GM21515 (cell line): ENCODE data around the gene KCNIP3.
"Not testable (repeated sequence)": the region's sequence is repeated elsewhere in the genome, so short reads cannot be mapped to it uniquely, and the experiment has no call there.

Experiments
- ATAC-seq: cut with Tn5 transposase; IDR thresholded peaks from one replicate; pipeline ENCODE4 v1.9.1; 2021; ENCODE audit not compliant: unreplicated experiment

The KCNIP3 gene

DNA sequence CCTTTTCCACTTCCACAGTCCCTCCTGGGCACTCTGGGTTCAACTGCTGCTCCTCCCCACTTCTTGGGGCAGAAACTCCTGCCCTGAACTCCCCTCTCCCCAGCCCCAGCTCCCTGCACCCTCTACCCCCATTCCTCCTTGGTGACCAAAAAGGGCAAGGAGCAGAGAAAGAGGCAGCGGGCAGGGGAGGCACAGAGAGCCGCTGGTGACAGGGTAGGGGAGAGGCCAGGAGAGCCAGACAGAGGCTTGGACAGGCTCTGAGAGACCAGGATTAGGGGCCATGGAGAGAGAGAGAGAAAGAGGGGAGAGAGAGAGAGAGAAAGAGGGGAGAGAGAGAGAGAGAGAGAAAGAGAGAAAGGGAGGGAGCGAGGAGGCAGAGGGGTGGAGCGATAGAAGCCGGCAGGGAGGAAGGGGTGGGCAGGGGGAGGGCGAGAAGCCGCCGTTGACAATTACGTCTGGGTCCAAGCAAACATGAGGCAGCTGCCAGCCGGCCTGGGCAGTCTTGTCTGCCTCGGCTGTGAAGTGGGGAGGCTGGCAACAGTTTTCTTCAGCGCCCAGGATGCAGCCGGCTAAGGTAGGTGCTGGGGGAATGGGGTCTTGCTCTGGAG lies at the start of gene KCNIP3:
Gene KCNIP3, plus strand, starts transcription at position 468 of the 608 bp plus-strand sequence. Its CDS starts 92 bp downstream, at position 560.
- ATAC-seq, result no peak

DNA sequence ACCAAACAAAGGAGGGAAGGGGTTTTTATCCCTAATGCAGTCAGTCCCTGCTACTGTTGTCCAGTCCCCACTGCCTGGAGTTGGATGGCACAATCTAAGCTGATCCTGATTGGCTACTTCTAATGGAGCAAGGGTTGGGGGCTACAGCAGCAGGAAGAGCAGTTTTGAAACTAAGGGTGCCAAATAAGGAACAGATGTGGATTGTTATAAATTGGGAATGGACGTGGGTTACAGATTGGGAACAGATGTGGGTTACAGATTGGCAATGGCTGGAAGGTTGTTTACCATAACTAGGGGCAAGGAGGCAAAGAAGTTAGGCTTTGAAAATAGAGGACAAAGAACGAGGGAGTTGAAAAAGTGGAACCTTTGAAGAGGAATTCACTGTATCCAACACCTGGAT lies 38.9 kb upstream of the KCNIP3 start:
- ATAC-seq, result no peak

DNA sequence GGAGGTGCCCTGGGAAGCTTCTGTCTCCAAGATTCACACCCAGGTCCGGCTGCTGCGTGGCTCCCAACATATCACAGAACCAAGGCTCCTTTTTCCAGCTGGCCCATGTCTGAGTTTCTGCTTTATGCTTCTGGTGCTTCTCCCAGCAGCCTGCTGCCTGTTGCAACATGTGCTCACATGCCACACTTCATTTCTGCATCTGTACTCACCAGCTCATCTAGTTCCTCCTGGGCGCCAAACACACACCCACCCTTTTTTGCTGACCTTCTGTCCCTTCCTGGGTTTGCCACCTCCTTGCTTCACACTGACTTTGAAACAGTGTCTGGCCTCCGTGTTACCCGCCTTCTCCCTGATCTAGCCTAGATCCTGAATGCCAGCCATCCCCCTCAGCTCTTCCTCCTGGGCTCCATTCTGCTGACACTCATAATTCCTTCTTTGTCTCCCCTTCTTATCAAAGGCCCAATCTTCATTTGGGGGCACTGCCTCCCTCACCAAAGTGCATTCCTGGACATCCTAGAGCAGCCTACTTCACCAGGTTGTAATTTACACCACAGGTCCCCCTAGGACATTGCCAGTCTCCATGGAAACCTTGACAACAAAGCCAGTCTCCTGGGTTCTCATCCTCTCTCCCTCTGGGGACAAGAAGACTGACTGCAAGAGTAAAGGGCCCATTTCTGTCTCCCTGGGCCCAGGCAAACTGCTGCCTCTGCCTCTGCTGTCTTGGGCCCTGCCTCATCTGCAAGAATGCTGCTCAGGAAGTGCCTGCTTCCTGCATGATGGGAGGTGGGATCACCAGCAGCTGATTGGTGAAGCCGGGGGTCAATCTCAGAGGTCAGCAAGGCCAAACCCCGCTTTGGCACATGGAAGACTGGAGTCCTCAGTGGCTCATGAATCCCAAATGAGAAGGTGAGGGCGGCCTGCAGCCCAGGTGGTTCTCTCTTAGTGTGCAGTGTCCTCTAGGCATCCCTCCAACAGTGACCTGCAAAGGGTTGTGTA lies 36.8 kb upstream of the KCNIP3 start:
- ATAC-seq, result no peak

DNA sequence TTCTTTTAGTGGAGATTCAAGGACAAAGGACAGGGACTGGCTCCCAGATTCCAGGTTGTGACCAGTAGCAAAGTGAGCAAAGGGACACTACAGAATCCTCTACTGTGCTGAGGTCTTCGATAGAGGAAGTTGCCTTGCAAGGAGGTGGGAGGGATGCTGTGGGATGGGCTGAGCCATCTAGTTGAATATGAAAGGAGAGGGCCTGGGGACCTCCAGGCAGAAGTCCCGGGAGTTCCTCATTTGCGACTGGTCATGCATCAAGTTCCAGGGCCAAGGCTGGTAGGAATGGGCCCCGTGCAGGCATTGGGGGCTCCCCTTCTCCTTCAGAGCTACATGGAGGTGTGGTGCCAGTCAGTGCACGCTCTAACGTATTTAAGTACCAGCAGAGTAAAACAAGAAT lies 35.5 kb upstream of the KCNIP3 start:
- no peak for ATAC-seq

DNA sequence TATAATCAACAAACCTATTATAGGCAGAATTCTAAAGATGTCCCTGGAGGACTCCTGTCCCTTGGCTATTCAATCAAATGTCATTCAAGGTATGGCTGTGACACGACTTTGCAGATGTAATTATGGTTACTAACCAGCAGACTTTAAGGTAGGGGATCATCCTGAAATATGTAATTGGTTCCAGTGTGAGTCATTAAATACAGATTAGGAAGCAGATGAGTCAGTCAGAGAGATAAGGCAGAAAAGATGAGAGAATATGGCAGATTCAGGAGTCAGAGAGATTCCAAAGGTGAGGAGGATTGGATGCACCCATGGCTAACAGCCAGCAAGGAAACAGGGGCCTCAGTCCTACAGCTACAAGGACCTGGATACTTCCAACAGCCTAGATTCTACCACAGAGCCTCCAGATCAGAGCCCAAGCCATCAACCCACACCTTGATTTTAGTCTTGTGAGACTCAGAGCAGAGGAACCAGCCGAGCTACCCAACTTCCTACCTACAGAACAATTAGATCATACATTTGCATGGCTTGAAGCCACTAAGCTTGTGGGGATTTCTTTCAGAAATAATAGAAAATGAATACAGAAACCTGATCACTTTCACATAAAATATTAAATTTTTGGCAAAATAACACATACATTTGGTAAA lies 34.1 kb upstream of the KCNIP3 start:
- ATAC-seq, result no peak

DNA sequence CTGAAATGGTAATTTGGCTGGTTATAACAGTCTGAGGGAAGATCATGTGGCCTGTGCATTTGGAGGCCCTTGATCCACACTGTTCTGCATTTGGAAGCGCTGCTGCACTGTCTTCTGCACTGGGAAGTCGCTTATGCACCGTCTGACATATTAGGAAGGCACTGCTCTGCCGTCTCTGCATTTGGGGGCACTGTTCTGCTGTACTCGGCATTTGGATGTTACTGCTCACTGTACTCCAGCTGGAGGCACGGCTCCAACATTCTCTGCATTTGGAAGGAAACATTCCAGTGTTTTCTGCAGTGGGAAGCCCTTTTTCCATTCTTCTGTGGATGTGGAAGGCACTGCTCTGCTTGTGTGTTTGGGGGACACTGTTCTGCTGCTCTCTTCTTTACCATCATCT lies 32.5 kb upstream of the KCNIP3 start:
- no peak for ATAC-seq

DNA sequence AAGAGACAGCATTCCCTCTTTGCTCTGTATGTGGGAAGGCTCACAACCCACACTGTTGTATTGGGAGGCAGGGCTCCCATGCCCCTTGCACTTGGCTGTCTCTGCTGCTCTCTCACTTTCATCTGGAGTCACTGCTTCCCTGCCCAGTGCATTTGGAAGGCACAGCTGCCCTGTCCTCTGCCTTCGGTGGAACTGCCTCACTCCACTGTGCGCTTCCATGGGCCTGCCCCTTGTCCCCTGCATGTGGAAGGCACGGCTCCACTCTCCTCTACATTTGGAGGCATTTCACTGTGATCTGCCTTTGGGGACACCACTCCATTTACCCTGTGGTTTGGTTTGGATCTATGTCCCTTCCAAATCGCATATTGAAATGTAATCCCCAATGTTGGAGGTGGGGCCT lies 32.0 kb upstream of the KCNIP3 start:
- ATAC-seq, result no peak

DNA sequence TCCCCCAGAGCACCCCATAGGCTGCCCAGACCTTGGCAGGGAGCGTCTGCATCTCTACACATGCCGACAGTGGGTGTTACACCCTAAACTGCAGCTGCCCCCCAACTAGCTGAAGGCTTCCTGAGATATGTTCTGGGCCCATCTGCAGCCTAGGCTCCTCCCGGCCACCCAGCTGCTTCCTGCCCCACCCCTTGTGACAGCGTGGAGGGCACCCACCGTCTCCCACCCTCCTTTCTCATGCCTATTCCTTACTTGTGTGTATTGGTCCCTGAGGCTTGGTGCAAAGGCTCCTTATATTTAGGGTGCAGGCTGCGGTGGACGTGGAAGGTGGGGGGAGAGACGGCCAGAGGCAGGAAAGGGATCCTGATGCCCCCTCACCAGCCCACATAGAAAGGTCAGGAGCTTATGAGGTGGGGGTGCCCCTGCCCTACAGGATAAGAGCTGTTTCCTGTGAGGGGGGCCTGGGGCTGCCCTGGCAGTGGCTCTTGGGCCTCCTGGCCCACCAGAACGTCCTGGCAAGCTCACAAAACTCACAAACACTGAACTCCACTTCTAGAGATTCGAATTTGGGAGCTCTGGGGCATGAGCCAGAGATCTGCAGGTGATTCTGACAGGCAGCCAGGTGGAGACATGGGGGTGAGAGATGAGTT lies 30.2 kb upstream of the KCNIP3 start:
- no peak for ATAC-seq

DNA sequence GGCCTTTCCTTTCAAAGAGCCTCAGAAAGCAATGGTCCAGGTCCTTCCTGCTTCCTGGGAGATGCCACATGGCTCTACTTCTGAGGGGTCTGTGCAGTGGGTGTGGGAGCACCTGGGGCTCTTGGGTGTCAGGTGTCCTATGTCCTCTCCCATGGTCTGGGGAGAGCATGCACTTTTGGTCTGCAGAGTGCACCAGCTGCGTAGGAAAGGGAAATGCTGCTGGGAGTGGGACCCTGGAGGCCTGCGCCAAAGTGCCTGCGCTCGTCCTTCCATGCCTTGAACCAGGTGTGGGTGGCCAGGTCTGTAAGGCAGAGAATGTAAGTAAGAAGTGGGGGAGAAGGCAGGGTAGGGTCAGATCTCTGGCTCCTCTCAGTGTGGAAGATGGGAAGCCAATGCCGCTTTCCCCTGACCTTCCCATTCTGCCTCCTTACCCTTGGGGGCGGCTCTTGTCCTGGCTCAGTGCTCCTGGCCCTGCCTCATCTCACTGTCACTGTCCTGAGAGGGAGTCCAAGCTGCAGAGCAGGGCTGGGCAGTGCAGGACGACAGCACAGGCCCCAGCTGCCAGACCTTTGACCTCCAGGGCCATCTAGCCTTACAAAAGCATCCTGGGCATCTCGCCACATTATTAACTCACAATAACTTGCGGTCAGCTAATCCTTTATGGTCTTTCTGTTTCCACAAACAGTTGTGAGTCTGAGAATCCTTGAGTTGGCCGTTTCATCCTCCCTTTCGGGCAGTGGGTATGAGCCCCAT lies 29.5 kb upstream of the KCNIP3 start:
- ATAC-seq, result no peak

DNA sequence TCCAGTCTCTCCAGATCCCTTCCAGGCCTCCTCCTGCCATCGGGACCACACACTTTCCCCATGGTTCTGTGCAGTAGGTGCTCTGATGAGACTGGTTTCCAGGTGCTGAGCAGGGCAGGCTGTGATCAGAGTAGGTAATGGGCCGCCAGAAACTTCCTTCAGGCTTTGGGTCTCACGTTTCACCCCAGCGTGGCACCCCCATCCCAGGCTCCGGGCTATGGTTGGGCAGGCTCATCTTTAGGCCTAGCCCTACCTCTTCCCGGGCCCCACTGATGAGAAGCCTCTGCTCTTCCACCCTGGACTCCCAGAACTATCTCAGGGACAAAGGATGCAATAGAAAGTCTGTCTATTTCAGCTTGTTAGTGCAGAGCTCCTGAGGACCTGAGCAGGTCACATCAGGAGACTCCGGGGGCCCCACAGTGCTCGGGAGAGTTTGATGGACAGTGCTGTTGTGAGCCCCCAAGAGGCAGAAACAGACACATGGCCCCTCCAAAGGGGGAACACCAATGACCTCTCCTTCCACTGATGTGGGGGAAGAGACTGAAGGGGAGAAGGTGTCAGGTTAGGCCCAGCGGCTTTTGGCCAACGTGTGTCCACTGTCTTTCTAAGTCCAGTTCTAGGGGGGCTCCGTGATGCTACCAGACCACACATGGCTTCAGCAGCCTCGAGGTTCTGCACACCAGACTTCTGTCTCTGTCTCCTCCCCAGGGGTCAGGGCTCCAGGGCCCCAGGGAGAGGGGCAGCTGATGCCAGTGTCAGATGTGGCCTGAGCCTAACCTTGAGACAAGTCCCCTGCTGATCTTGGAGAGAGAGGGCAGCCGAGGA lies 28.7 kb upstream of the KCNIP3 start:
- no peak for ATAC-seq

DNA sequence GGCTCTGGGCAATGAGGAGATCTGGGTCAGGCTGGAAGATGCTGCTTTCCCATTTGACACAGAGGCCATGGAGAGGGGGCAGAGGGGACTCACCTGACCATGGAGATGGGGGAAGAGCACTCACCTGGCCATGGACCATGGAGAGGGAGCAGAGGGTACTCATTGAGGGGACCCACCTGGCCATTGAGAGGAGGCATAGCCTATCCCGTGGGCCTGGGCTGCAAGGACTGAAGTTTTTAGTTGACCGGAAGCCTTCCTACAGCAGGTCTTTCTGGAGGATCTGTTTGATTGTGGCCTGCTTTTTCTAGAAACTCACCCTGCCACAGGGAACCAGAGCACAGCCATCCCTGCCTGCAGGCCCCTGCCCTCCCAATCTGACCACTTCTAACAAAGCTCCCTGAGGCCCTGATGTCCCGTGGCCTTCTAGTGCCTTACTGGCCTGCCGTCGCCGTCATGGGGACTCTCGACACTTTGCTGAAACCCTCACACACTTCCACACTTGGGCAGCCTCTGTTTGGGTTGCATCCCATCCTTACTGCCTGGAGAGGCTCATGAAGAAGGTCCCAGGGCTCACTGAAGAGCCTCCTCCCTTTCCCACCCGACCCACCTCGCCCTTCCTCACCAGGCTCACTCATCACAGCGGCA lies 28.0 kb upstream of the KCNIP3 start:
- ATAC-seq, result no peak

DNA sequence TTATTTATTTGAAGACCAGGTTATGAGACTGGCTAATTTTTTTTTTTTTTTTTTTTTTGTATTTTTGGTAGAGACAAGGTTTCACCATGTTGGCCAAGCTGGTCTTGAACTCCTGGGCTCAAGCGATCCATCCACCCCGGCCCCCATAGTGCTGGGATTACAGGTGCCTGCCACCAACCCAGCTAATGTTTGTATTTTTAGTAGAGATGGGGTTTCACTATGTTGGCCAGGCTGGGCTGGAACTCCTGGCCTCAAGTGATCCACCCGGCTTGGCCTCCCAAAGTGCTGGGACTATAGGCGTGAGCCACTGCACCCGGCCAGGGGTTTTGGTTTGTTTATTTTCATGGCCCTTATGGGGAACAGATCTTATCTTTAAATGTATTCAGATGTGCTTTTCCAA lies 27.4 kb upstream of the KCNIP3 start:
- ATAC-seq, result not testable (repeated sequence)

DNA sequence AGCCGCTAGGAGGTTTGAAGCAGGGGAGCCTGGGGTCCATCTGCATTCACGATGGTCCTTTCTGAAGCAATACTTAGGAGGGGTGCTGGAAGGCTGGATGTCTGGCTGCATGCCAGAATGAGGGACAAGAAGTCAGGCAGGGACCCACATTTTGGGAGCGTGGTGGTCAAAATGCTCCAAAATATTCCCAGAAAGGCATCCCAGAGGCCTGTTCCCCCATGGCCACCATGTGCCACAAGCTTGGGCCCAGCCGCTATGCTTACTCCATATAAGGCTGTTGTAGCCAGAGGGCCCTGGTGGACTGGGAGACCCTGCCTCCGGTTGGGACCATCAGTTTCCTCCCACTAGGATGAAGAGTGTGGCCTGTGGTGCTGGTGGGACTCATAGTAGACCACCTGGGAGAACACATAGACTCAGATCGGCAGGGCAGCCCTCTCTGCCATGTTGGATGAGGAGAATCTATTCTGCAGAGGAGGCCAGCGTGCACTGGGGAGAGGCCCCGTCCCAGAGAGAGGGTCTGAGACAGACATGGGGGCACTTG lies 26.5 kb upstream of the KCNIP3 start:
- ATAC-seq, result no peak

DNA sequence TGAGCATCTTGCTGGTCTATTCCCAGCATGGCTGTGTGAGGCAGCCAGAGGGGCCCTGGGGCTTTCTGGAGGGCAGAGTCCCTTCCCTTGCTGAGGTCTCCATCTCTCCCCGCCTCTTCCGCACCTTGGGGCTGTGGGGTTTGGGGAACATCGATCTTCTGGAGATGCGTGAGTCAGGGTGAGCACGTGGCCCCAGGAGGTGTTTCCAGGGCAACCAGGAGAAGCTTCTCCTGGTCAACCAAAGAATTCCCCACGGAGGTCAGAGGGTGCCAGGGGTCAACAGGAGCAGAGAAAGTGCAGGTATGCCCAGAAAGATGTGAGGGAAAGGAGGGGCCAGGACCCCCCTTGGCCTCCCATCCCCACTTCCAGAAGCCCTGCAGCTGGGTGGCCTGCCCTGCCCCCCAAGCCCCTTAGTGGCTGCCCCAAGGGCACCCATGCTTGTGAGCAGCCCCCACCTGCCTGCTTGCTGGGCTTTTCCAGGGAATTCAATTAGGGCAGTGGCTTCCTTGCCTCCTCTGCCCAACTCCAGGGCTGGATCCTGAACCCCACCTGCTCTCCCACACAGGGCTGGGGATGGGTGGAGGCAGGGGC lies 25.7 kb upstream of the KCNIP3 start:
- ATAC-seq, result no peak

DNA sequence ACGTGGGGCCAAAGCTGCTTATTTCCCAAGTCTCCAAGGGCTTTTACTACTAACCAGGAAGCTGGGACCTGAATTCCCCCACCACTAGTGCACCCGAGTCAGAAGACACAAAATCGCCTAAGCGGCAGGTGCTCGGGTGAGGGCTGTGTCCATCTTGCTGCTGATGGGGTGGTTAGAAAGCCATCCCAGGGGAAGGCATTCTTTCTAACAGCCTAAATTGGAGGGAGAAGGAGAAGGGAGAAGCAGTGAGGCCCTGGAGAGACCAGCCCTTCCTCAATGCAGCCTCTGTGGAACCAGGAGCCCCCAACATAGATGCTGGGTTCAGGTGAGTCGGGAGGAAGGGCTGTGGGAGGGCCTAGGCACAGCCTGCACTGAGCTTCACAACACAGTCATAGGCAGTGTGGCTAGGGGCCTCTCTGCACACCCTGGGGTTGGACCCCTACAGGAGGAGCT lies 24.8 kb upstream of the KCNIP3 start:
- ATAC-seq, result no peak

DNA sequence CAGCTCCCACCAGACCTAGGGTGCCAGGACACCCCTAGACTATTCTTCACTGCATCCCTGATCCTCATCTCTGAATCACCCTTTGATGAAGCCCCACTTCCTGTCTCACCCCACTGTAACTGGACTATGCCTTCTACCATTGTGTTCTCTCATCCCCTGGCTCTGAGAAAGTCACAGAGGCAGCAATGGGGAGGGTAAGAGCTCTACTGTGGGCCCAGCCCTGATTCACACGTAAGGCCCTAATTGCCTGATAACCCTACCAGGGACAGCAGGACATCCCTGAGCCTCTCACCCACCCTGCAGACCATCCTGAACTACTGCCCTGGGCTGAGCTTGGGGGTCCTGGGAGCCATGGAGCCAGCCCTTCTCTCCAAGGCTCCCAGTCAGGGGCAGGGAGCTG lies 24.4 kb upstream of the KCNIP3 start:
- ATAC-seq, result no peak

DNA sequence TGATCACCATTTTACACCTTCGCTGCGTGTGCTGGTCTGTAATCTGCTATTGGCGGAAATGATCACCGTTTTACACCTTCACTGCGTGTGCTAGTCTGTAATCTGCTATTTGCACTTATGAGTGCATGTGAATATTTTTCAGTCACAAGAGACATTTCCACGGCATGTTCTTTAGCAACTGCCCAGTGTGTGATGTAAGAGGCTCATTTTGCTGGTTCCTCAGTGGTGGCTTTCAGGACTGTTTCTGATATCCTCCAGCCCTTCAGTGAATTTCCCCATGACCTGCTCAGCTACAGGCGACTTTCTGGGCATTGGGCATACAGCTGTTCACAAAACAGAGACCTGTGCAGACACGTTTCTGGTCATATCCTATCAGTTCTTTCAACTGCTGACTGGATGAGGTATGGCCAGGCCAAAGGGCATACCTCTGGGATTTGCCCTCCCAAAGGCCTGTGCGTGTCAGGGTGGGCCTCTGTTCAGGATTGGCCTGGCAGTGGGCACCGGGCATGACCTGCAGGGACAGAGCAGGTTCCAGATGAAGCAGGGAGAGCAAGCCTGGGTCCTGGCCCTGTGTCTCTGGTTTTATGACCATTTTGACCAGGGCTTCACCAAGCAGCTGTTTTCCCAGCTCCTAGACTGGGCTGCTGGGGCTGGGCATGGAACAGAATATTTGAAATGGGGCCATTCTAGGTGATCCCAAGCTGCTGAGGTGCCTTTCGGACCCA lies 23.4 kb upstream of the KCNIP3 start:
- ATAC-seq, result no peak
